Esophagus muscularis mucosa (tissue), 4 donors: Measurements from ENCODE around the gene HOOK2.

Source experiments
- CTCF ChIP-seq, 3 experiments: fragments of 200-600 bp in 2 of 3; fragments of 450-650 bp in 1 of 3; sonication (generic) in 2 of 3; IDR thresholded peaks; one replicate each; pipeline ENCODE4 v1.5.1; 2017 to 2019; ENCODE audit warnings: antibody characterized with exemption in 3 of 3, mild to moderate bottlenecking in 2 of 3, moderate library complexity in 1 of 3
- EP300 ChIP-seq: sonication (generic); formaldehyde crosslinking; IDR thresholded peaks from one replicate; pipeline ENCODE4 v1.6.1; 2017; ENCODE audit warnings: antibody characterized with exemption
- POLR2A ChIP-seq: fragments of 450-650 bp; IDR thresholded peaks from one replicate; pipeline ENCODE4 v1.6.1; 2017; ENCODE audit warnings: antibody characterized with exemption, moderate library complexity, mild to moderate bottlenecking, low read depth
- POLR2AphosphoS5 ChIP-seq, 2 donors: sonication (generic); formaldehyde crosslinking; IDR thresholded peaks; one replicate each; pipeline ENCODE4 v1.6.1; 2017; ENCODE audit warnings: antibody characterized with exemption in 2 of 2

GRCh38 chr19:12751635-12752034, 23.7 kb downstream of the HOOK2 start, which contains the start of gene BEST2:
- TF ChIP-seq CTCF (IDR thresholded peaks at IDR 0.05) (no peak), EP300 (no peak), POLR2A (no peak), POLR2AphosphoS5 (IDR thresholded peaks at IDR 0.05) (no peak)
